WTC11 (cell line): Measurements from ENCODE around the gene MASP1. TPM values are rescaled to one million over a fixed set of nuclear protein-coding genes. Genes with fewer than 3 reads are reported as not detected.

Experiments
- ATAC-seq: fragments of 200-7000 bp; cut with Tn5 transposase; 2 replicates; pipeline ENCODE4 v1.10.0; 2021; ENCODE audit warnings: mild to moderate bottlenecking, moderate library complexity
- CTCF ChIA-PET: fragments of 300-600 bp; sonication (Branson Sonifier 250); formaldehyde crosslinking; loops from one replicate; lab custom pipeline; 2021; ENCODE audit warnings: antibody characterized with exemption; lab: Charles Lee
- POLR2A ChIA-PET: fragments of 350-600 bp; sonication (Branson Sonifier 250); formaldehyde crosslinking; loops from one replicate; lab custom pipeline; 2021; ENCODE audit warnings: antibody characterized with exemption; lab: Charles Lee
- DNase-seq: peaks from one replicate; pipeline ENCODE4 v3.0.0; 2021; ENCODE audit warnings: low spot score
- H3K27ac Mint-ChIP-seq: 2 replicates; pipeline ENCODE4 v1.8.0; 2021; ENCODE audit warnings: mixed read lengths
- H3K27me3 Mint-ChIP-seq: 2 replicates; pipeline ENCODE4 v1.8.0; 2021; ENCODE audit warnings: low read depth, mild to moderate bottlenecking, moderate library complexity, mixed read lengths
- H3K36me3 Mint-ChIP-seq: 2 replicates; pipeline ENCODE4 v1.8.0; 2021; ENCODE audit warnings: mixed read lengths
- H3K4me1 Mint-ChIP-seq: 2 replicates; pipeline ENCODE4 v1.8.0; 2022; ENCODE audit warnings: mixed read lengths
- H3K4me3 Mint-ChIP-seq: 2 replicates; pipeline ENCODE4 v1.8.0; 2021; ENCODE audit warnings: mild to moderate bottlenecking, moderate library complexity, mixed read lengths
- H3K9me3 Mint-ChIP-seq: 2 replicates; pipeline ENCODE4 v1.8.0; 2021; ENCODE audit warnings: mixed read lengths
- ARID4B ChIP-seq: sonication (generic); formaldehyde crosslinking; IDR thresholded peaks from 2 replicates; pipeline ENCODE4 v1.8.0; 2023; ENCODE audit warnings: missing genetic modification reagents, mild to moderate bottlenecking, borderline replicate concordance
- CBFB ChIP-seq: sonication (generic); formaldehyde crosslinking; IDR thresholded peaks from 2 replicates; pipeline ENCODE4 v1.8.1; 2022; ENCODE audit warnings: mild to moderate bottlenecking, low read depth, missing genetic modification reagents
- E2F5 ChIP-seq: sonication (generic); formaldehyde crosslinking; IDR thresholded peaks from 2 replicates; pipeline ENCODE4 v1.8.1; 2022; ENCODE audit warnings: mild to moderate bottlenecking, moderate library complexity, missing genetic modification reagents
- GRHL2 ChIP-seq: fragments of 250-450 bp; sonication (Bioruptor Pico); IDR thresholded peaks from 2 replicates; pipeline ENCODE4 v1.8.0; 2022; ENCODE audit warnings: mild to moderate bottlenecking, moderate library complexity; ENCODE audit not compliant: insufficient replicate concordance, severe bottlenecking
- IRF2 ChIP-seq: sonication (generic); formaldehyde crosslinking; IDR thresholded peaks from 2 replicates; pipeline ENCODE4 v1.8.0; 2022; ENCODE audit warnings: low read depth, missing genetic modification reagents, borderline replicate concordance
- JAZF1 ChIP-seq: fragments of 250-450 bp; sonication (Bioruptor Pico); IDR thresholded peaks from 2 replicates; pipeline ENCODE4 v1.9.0; 2021; ENCODE audit warnings: moderate library complexity, mild to moderate bottlenecking, inconsistent platforms
- RORB ChIP-seq: fragments of 250-450 bp; sonication (Bioruptor Pico); IDR thresholded peaks from 2 replicates; pipeline ENCODE4 v1.9.0; 2021; ENCODE audit warnings: mild to moderate bottlenecking
- TCF7 ChIP-seq: sonication (generic); formaldehyde crosslinking; IDR thresholded peaks from 2 replicates; pipeline ENCODE4 v1.8.0; 2022; ENCODE audit warnings: mild to moderate bottlenecking, low read depth, missing genetic modification reagents, moderate library complexity
- ZBTB21 ChIP-seq: sonication (generic); formaldehyde crosslinking; IDR thresholded peaks from 2 replicates; pipeline ENCODE4 v1.8.1; 2023; ENCODE audit warnings: mild to moderate bottlenecking, missing genetic modification reagents, borderline replicate concordance
- ZNF281 ChIP-seq: sonication (generic); formaldehyde crosslinking; IDR thresholded peaks from 2 replicates; pipeline ENCODE4 v1.8.0; 2023; ENCODE audit warnings: mild to moderate bottlenecking, missing genetic modification reagents
- ZNF396 ChIP-seq: fragments of 250-450 bp; sonication (Bioruptor Pico); IDR thresholded peaks from 2 replicates; pipeline ENCODE4 v1.8.0; 2021; ENCODE audit warnings: mild to moderate bottlenecking, moderate library complexity, borderline replicate concordance
- ZNF416 ChIP-seq: fragments of 250-450 bp; sonication (Bioruptor Pico); IDR thresholded peaks from 2 replicates; pipeline ENCODE4 v1.9.0; 2021; ENCODE audit warnings: mild to moderate bottlenecking, inconsistent platforms
- total RNA-seq: library from RNA; stranded (reverse); gene quantifications from 3 replicates; pipeline ENCODE4 v1.2.3, GENCODE V29; 2021
- TF ChIP-seq, protein P1 (sequence below): sonication (generic); formaldehyde crosslinking; IDR thresholded peaks from 2 replicates; pipeline ENCODE4 v1.8.1; 2022; ENCODE audit warnings: low read depth, mild to moderate bottlenecking, moderate library complexity, missing genetic modification reagents, borderline replicate concordance
- TF ChIP-seq, protein P2 (sequence below): sonication (generic); formaldehyde crosslinking; IDR thresholded peaks from 2 replicates; pipeline ENCODE4 v1.8.1; 2022; ENCODE audit warnings: missing genetic modification reagents, borderline replicate concordance
- TF ChIP-seq, protein P3 (sequence below): sonication (generic); formaldehyde crosslinking; IDR thresholded peaks from 2 replicates; pipeline ENCODE4 v1.8.1; 2023; ENCODE audit warnings: mild to moderate bottlenecking, missing genetic modification reagents, moderate library complexity

Gene MASP1
- total RNA-seq, 1 experiment from 2014 or later = 2.2 TPM

- Mint-ChIP-seq H3K4me1 (peaks cover 8% of the 10 kb centered on the region), H3K27me3 (peaks cover 3% of the 10 kb centered on the region; the same call in 1 of the 2 replicates), H3K4me3 (no peak overlapping the region), H3K36me3 (peaks cover 7% of the 10 kb centered on the region; the same call in 1 of the 2 replicates)
- CTCF ChIA-PET = interaction anchor here (0.6 to 1.2 kb wide), 2 partner anchors 31 to 319 kb away, joined by 3 to 4 read pairs; no protein-coding TSS in a partner anchor
- TF ChIP-seq, protein P1, sequence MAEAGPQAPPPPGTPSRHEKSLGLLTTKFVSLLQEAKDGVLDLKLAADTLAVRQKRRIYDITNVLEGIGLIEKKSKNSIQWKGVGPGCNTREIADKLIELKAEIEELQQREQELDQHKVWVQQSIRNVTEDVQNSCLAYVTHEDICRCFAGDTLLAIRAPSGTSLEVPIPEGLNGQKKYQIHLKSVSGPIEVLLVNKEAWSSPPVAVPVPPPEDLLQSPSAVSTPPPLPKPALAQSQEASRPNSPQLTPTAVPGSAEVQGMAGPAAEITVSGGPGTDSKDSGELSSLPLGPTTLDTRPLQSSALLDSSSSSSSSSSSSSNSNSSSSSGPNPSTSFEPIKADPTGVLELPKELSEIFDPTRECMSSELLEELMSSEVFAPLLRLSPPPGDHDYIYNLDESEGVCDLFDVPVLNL (CRISPR knock-in tag) = no peak
- TF ChIP-seq JAZF1 (CRISPR knock-in tag) (no peak), ZNF416 (no peak), ZNF281 (CRISPR knock-in tag) (no peak)
- TF ChIP-seq, all 79 proteins: peak for 0
- peaks cover 10% of the 10 kb centered on the region for H3K9me3 Mint-ChIP-seq
- H3K27ac Mint-ChIP-seq = no peak overlapping the region
- DNase-seq (no peak), ATAC-seq (no peak)
- POLR2A ChIA-PET = no interaction called here
Measured at GRCh38 chr3:187310226-187310625, 18.7 kb upstream of the MASP1 start.

DNA sequence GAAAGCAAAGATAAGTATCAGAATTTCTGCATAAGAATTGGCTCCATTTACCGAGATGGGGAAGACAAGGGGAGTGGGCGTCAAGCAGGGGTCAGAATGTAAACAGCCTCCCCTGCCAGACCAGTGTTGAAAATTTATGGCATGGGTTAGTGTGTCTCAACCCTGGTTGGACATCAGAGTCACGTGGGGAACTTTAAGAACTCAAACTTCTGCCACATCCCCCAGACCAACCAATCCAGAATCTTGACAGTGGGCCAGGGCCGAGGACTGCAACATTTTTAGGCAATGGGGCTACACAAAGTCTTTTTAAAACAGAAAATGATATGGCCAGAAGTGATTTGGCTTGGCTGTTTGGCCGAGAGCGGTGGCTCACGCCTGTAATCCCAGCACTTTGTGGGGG is 14.3 kb upstream of the MASP1 start:
- peaks cover 7% of the 10 kb centered on the region; the same call in 1 of the 2 replicates for H3K36me3 Mint-ChIP-seq
- no peak overlapping the region for H3K4me3 Mint-ChIP-seq
- POLR2A ChIA-PET = interaction anchor here (0.7 kb wide), 1 partner anchor 258 kb away, joined by 3 read pairs; no protein-coding TSS in a partner anchor
- no peaks in the 10 kb centered on the region for H3K27me3 Mint-ChIP-seq
- DNase-seq (no peak), ATAC-seq (peak; percentile 48; the same call in 1 of the 2 replicates)
- TF ChIP-seq, protein P2, sequence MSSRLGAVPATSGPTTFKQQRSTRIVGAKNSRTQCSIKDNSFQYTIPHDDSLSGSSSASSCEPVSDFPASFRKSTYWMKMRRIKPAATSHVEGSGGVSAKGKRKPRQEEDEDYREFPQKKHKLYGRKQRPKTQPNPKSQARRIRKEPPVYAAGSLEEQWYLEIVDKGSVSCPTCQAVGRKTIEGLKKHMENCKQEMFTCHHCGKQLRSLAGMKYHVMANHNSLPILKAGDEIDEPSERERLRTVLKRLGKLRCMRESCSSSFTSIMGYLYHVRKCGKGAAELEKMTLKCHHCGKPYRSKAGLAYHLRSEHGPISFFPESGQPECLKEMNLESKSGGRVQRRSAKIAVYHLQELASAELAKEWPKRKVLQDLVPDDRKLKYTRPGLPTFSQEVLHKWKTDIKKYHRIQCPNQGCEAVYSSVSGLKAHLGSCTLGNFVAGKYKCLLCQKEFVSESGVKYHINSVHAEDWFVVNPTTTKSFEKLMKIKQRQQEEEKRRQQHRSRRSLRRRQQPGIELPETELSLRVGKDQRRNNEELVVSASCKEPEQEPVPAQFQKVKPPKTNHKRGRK (CRISPR knock-in tag) = no peak
- TF ChIP-seq ZNF396 = no peak
- TF ChIP-seq IRF2 (CRISPR knock-in tag) = no peak
- TF ChIP-seq, protein P3, sequence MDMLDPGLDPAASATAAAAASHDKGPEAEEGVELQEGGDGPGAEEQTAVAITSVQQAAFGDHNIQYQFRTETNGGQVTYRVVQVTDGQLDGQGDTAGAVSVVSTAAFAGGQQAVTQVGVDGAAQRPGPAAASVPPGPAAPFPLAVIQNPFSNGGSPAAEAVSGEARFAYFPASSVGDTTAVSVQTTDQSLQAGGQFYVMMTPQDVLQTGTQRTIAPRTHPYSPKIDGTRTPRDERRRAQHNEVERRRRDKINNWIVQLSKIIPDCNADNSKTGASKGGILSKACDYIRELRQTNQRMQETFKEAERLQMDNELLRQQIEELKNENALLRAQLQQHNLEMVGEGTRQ (CRISPR knock-in tag) = 0 out of 2 replicates have a peak, but pooled peaks have one; percentile 12
- peaks cover 8% of the 10 kb centered on the region for H3K4me1 Mint-ChIP-seq
- CTCF ChIA-PET = interaction anchor here (1.2 to 3.3 kb wide), 4 partner anchors 12 to 86 kb away, joined by 4 to 23 read pairs (median 7); no protein-coding TSS in a partner anchor
- H3K27ac Mint-ChIP-seq = no peak overlapping the region
- H3K9me3 Mint-ChIP-seq = peaks cover 18% of the 10 kb centered on the region

GRCh38 chr3:187299611-187300010 is 8.1 kb upstream of the MASP1 start:
- no peaks in the 10 kb centered on the region for H3K27me3 Mint-ChIP-seq
- peaks cover 15% of the 10 kb centered on the region for H3K9me3 Mint-ChIP-seq
- H3K27ac Mint-ChIP-seq = no peak overlapping the region
- no peaks in the 10 kb centered on the region for H3K36me3 Mint-ChIP-seq
- CTCF ChIA-PET = interaction anchor here (1.6 kb wide), 1 partner anchor 80 kb away, joined by 5 read pairs; no protein-coding TSS in a partner anchor
- DNase-seq (no peak), ATAC-seq (no peak)
- H3K4me1 Mint-ChIP-seq = peaks cover 8% of the 10 kb centered on the region
- H3K4me3 Mint-ChIP-seq = no peak overlapping the region
- POLR2A ChIA-PET = no interaction called here
- no peak for TF ChIP-seq RORB (CRISPR knock-in tag)
- no peak for TF ChIP-seq TCF7 (CRISPR knock-in tag)
- no peak for TF ChIP-seq GRHL2 (CRISPR knock-in tag)
- no peak for TF ChIP-seq ZBTB21 (CRISPR knock-in tag)
- no peak for TF ChIP-seq E2F5 (CRISPR knock-in tag)
- no peak for TF ChIP-seq IRF2 (CRISPR knock-in tag)
- TF ChIP-seq CBFB (CRISPR knock-in tag) = no peak
- TF ChIP-seq ARID4B (CRISPR knock-in tag) = no peak
